GM15510 (cell line): ENCODE results near the gene OR2F2.

Experiments
- POLR2A ChIP-seq: IDR thresholded peaks from 3 replicates; pipeline ENCODE4 v1.6.1; 2011; ENCODE audit warnings: borderline replicate concordance; ENCODE audit not compliant: insufficient read length; ENCODE audit errors: extremely low read depth

The OR2F2 gene

GRCh38 chr7:143908120-143908519, 26.9 kb upstream of the OR2F2 start:
- no peak for TF ChIP-seq POLR2A

GRCh38 chr7:143909863-143910262, 25.2 kb upstream of the OR2F2 start:
- TF ChIP-seq POLR2A, result no peak

- TF ChIP-seq POLR2A, result no peak
These were observed 24.4 kb upstream of the OR2F2 start for GRCh38 chr7:143910473-143911248.

- no peak for TF ChIP-seq POLR2A
These were observed 21.0 kb upstream of the OR2F2 start for GRCh38 chr7:143913945-143914615.

GRCh38 chr7:143914938-143915652, 19.9 kb upstream of the OR2F2 start:
- TF ChIP-seq POLR2A, result no peak

- TF ChIP-seq POLR2A, result no peak
These were observed 10.2 kb upstream of the OR2F2 start for GRCh38 chr7:143924851-143925250.

- no peak for TF ChIP-seq POLR2A
These were observed 5.7 kb upstream of the OR2F2 start for GRCh38 chr7:143929224-143929920.

- TF ChIP-seq POLR2A, result no peak
These were observed 3.3 kb upstream of the OR2F2 start for GRCh38 chr7:143931739-143932138.

- TF ChIP-seq POLR2A, result no peak
These were observed 1.3 kb downstream of the OR2F2 start for GRCh38 chr7:143936087-143937009.

GRCh38 chr7:143938379-143939243, 3.6 kb downstream of the OR2F2 start:
- TF ChIP-seq POLR2A, result no peak

GRCh38 chr7:143945423-143945822, 10.4 kb downstream of the OR2F2 start:
- no peak for TF ChIP-seq POLR2A

- TF ChIP-seq POLR2A, result no peak
These were observed 12.1 kb downstream of the OR2F2 start for GRCh38 chr7:143947111-143947510.

- TF ChIP-seq POLR2A, result no peak
These were observed 13.7 kb downstream of the OR2F2 start for GRCh38 chr7:143948733-143949132.
